ENCODE measurements around the gene EPS15.

DNA sequence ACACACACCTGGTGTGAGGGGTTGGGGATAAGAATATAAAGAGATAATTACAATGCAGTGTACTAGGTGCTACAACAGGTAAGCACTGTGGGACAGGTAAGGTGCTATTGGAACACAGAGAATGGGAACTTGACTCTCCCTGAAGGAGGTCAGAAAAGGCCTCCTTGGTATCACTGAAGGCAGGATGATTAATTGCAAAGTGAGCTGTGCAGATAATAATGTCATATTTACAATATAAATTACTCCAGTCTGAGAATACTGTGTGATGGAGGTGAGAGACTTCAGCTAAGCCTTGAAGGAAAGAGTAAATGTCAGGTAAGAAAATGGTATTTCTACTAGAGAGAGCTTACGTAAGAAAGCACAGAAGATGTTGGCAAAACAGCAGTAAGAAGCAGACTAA is 91.6 kb downstream of the EPS15 start:
- TF ChIP-seq, protein P1, sequence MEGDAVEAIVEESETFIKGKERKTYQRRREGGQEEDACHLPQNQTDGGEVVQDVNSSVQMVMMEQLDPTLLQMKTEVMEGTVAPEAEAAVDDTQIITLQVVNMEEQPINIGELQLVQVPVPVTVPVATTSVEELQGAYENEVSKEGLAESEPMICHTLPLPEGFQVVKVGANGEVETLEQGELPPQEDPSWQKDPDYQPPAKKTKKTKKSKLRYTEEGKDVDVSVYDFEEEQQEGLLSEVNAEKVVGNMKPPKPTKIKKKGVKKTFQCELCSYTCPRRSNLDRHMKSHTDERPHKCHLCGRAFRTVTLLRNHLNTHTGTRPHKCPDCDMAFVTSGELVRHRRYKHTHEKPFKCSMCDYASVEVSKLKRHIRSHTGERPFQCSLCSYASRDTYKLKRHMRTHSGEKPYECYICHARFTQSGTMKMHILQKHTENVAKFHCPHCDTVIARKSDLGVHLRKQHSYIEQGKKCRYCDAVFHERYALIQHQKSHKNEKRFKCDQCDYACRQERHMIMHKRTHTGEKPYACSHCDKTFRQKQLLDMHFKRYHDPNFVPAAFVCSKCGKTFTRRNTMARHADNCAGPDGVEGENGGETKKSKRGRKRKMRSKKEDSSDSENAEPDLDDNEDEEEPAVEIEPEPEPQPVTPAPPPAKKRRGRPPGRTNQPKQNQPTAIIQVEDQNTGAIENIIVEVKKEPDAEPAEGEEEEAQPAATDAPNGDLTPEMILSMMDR (IDR thresholded peaks at IDR 0.05; ENCODE audit: low read depth, low read length, missing input control), result no peak
- TF ChIP-seq YY1 (IDR thresholded peaks at IDR 0.05) (no peak), RAD21 (IDR thresholded peaks at IDR 0.05) (no peak), NR2F2 (IDR thresholded peaks at IDR 0.05) (no peak), SP1 (IDR thresholded peaks at IDR 0.05) (no peak), FOXA1 (IDR thresholded peaks at IDR 0.05) (no peak), HNF4G (IDR thresholded peaks at IDR 0.05) (no peak), JUND (IDR thresholded peaks at IDR 0.05) (no peak), TAF1 (conservative IDR thresholded peaks at IDR 0.05) (no peak), FOXA2 (IDR thresholded peaks at IDR 0.05) (no peak)
- TF ChIP-seq, protein P2, sequence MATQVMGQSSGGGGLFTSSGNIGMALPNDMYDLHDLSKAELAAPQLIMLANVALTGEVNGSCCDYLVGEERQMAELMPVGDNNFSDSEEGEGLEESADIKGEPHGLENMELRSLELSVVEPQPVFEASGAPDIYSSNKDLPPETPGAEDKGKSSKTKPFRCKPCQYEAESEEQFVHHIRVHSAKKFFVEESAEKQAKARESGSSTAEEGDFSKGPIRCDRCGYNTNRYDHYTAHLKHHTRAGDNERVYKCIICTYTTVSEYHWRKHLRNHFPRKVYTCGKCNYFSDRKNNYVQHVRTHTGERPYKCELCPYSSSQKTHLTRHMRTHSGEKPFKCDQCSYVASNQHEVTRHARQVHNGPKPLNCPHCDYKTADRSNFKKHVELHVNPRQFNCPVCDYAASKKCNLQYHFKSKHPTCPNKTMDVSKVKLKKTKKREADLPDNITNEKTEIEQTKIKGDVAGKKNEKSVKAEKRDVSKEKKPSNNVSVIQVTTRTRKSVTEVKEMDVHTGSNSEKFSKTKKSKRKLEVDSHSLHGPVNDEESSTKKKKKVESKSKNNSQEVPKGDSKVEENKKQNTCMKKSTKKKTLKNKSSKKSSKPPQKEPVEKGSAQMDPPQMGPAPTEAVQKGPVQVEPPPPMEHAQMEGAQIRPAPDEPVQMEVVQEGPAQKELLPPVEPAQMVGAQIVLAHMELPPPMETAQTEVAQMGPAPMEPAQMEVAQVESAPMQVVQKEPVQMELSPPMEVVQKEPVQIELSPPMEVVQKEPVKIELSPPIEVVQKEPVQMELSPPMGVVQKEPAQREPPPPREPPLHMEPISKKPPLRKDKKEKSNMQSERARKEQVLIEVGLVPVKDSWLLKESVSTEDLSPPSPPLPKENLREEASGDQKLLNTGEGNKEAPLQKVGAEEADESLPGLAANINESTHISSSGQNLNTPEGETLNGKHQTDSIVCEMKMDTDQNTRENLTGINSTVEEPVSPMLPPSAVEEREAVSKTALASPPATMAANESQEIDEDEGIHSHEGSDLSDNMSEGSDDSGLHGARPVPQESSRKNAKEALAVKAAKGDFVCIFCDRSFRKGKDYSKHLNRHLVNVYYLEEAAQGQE (IDR thresholded peaks at IDR 0.05), result no peak
- TF ChIP-seq, protein P3, sequence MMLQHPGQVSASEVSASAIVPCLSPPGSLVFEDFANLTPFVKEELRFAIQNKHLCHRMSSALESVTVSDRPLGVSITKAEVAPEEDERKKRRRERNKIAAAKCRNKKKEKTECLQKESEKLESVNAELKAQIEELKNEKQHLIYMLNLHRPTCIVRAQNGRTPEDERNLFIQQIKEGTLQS (IDR thresholded peaks at IDR 0.05), result no peak
- TF ChIP-seq, protein P4, sequence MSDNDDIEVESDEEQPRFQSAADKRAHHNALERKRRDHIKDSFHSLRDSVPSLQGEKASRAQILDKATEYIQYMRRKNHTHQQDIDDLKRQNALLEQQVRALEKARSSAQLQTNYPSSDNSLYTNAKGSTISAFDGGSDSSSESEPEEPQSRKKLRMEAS (IDR thresholded peaks at IDR 0.05), result no peak

Data from liver (tissue), 3 donors.